GM18505 (cell line): ENCODE results near the gene NSMCE3.

Source experiments
- ATAC-seq: cut with Tn5 transposase; IDR thresholded peaks from one replicate; pipeline ENCODE4 v1.9.1; 2021; ENCODE audit not compliant: unreplicated experiment
- POLR2A ChIP-seq: IDR thresholded peaks from 4 replicates; pipeline ENCODE4 v1.6.1; 2011; ENCODE audit warnings: borderline replicate concordance; ENCODE audit not compliant: insufficient read depth, insufficient read length; ENCODE audit errors: extremely low read depth

The NSMCE3 gene

GRCh38 chr15:29222129-29222853, 47.3 kb downstream of the NSMCE3 start:
- TF ChIP-seq POLR2A, result no peak
- ATAC-seq, result no peak

GRCh38 chr15:29220852-29221251, 48.8 kb downstream of the NSMCE3 start:
- TF ChIP-seq POLR2A, result no peak
- ATAC-seq, result no peak

GRCh38 chr15:29216955-29217354, 52.7 kb downstream of the NSMCE3 start:
- no peak for TF ChIP-seq POLR2A
- ATAC-seq, result no peak
